Urothelium cell line (cell line): ENCODE data around the gene LDLRAD3.

Experiments
- DNase-seq: peaks from one replicate; pipeline ENCODE4 v3.0.0; 2011; ENCODE audit warnings: low spot score, mixed read lengths
- FAIRE-seq: peaks from 2 replicates; lab custom pipeline; 2011; peaks lifted over from hg19 to GRCh38; lab: Jason Lieb, UNC

Gene LDLRAD3

GRCh38 chr11:36093548-36093947 lies 149.7 kb downstream of the LDLRAD3 start:
- FAIRE-seq (no peak), DNase-seq (no peak)

DNA sequence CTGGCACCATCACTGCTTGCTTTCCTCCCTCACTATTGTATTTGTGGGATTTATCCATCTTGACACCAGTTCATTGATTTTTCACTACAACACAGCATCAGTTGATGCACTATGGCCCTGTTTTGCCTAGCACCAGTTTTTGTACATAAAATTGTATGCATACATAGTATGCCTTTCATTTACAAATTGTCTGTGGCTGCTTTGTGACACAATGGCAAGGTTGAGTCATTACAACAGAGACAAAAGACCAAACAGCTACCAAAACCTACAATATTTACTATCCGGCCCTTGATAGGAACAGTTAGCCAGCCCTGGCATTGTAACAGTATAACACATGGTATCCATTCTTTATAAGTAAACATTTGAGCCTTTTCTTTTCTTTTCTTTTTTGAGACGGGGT lies 150.3 kb downstream of the LDLRAD3 start:
- DNase-seq (no peak), FAIRE-seq (no peak)

DNA sequence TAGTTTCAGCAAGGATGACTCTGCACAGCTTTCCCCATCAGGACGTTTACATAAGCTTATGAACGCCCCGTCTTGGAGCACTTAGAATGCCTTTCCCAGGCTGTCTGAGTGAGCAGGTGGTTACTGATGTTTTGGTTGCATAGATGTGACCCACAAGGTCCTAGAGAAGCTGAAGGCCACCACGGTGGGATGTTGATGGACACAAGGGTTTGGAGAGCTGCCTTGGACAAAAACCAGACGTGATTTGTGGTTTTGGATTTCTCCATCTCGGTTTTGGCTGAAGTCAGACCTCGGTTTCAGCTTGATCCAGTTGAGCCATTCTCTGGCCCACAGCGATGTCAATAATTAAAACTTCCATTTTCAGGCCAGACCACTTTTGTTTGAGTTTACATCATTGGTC lies 151.9 kb downstream of the LDLRAD3 start:
- FAIRE-seq = no peak
- no peak for DNase-seq

- DNase-seq (no peak), FAIRE-seq (no peak)
These were observed 153.4 kb downstream of the LDLRAD3 start for GRCh38 chr11:36097219-36097650.

GRCh38 chr11:36098087-36098486 lies 154.2 kb downstream of the LDLRAD3 start:
- FAIRE-seq = no peak
- no peak for DNase-seq

GRCh38 chr11:36098853-36099375 lies 155.1 kb downstream of the LDLRAD3 start:
- no peak for FAIRE-seq

DNA sequence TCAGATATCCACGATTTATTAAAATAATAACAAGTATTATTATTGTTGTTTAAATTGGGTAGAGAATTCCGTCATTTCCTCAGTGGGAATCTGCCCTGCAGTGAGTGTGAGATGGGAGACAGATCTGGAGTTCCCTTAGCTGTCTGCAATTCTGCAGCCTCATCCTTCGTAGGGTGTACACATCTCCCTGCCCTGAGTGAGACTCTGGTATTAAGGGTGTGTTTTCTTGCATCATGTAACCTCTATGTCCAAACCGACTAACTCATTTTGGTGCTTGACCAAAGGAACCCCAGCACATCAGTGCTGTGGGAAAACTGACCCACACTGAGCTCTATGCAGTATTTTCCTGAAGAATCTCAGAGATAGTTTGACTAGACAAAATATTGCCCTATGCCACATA lies 157.6 kb downstream of the LDLRAD3 start:
- FAIRE-seq (no peak), DNase-seq (no peak)

More at GRCh38 chr11:36098853-36099375, 155.1 kb downstream of the LDLRAD3 start:
- DNase-seq = no peak

GRCh38 chr11:36102868-36103267 lies 159.0 kb downstream of the LDLRAD3 start:
- FAIRE-seq (no peak), DNase-seq (no peak)

GRCh38 chr11:36103933-36104530 lies 160.2 kb downstream of the LDLRAD3 start:
- no peak for FAIRE-seq
- DNase-seq = no peak

DNA sequence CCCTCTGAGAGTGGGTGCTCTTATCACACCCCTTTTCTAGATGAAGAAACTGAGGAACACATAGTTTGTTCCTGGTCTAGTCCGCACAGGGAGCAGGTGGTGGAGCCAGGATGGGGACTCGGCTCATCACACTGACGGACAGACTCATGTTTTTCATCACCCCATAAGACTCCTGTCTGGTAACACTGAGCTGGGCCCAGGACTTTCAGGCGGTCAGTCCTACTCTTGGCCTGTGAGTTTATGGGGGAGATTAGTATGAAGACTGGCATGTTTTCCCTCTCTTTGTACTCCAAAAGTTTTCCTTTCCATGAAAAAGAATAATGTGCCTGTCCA lies 160.8 kb downstream of the LDLRAD3 start:
- DNase-seq (no peak), FAIRE-seq (no peak)

DNA sequence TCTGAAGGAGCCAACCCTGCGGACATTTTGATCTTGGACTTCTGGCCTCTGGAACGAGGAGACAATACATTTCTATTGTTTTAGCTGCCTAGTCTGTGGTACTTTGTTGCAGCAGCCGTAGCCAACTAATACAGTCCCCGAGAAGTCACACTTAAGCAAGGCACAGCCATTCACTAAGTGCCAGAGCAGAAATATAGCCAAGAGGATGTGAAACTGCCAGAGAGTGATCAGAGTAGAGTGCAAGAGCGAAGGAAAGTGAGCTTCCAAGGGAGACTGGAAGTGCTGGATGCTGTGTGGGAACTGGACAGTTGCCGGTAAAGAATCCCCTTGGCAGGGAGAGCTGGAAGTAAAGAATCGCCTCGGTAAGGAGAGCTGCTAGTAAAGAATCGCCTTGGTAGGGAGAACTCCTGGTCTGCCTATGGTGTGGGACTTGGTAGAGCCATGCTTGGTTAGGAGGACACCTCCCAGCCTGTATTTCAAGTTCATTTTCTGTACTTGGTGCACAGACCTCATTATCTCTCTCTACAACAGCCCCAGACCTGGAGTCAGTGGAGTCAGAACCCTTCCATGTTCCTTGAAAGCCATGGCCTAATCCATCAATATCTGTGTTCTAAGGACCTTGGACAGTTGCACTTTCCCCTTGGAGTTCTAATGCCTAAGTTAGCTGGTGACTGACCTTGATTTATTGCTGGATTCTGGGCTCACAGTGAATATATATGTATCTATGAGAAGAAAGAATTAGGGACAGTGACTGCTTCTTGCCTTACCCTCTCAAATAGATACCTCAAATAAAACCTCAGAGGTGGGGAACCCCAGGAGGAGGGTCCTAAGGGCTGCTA lies 162.1 kb downstream of the LDLRAD3 start:
- FAIRE-seq = no peak

GRCh38 chr11:36107547-36107946 lies 163.7 kb downstream of the LDLRAD3 start:
- DNase-seq = no peak
- no peak for FAIRE-seq

More for the DNA sequence above, 162.1 kb downstream of the LDLRAD3 start:
- no peak for DNase-seq

GRCh38 chr11:36108881-36109589 lies 165.2 kb downstream of the LDLRAD3 start:
- FAIRE-seq (no peak), DNase-seq (no peak)

- DNase-seq (no peak), FAIRE-seq (no peak)
These were observed 165.7 kb downstream of the LDLRAD3 start for GRCh38 chr11:36109590-36109849.

DNA sequence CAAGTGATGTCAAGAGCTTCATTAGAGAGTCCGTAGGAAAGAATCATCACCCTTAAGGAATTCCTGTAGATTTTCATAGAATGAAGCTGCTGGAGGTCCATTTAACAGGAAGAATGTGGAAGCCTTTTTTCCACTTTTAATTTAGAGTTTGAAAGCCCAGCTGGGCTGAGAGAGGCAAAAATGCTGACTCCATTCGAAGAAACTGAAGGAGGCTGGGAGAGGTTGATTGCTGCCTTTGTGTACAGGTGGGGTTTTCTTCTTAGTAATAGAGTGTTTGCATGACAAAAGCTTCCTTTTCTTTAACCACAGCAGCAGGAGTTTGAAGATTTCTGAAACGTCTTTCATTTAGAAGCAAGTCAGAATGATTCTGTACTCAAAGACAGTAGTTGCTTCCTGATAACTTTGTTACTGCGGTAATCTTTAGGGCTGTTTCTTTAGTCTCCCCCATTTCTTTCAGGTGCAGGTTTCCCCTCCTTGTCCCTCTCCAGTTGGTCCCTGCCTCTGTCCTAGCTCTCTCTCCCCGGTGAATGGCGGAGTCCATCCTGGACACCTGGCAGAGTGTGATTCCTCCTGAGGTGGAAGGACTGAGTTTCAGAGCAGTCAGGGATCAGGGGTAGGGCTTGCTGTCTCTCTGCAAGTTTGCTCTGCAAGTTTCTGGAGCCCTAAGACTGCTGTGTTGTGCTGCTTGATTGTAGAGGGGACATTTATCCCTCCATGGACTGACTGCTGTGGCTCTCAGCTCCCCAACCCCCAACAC lies 166.2 kb downstream of the LDLRAD3 start:
- no peak for FAIRE-seq
- no peak for DNase-seq

- no peak for DNase-seq
- FAIRE-seq = no peak
These were observed 167.0 kb downstream of the LDLRAD3 start for GRCh38 chr11:36110668-36111410.

GRCh38 chr11:36114095-36114494 lies 170.2 kb downstream of the LDLRAD3 start:
- FAIRE-seq (no peak), DNase-seq (no peak)

DNA sequence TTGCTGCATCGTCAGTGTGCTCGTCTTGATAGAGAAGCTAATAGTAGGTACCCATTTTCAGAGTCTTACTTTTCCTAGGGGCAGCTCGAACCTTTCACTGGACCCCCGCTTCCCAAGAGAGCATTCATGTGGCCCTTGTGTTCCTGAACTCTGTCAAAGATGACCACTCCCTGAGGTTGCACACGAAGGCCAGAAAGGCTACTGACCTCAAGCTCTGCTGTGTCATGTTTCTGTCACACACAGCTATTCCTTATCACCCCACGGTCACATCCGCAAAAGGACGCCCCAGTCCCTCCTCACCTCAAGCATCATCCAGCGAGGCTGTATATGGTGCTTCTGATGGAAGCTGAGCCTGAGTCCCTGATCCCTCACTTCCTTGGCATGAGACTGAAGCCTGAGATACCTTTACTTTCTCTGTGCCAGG lies 171.5 kb downstream of the LDLRAD3 start:
- DNase-seq (no peak), FAIRE-seq (no peak)

DNA sequence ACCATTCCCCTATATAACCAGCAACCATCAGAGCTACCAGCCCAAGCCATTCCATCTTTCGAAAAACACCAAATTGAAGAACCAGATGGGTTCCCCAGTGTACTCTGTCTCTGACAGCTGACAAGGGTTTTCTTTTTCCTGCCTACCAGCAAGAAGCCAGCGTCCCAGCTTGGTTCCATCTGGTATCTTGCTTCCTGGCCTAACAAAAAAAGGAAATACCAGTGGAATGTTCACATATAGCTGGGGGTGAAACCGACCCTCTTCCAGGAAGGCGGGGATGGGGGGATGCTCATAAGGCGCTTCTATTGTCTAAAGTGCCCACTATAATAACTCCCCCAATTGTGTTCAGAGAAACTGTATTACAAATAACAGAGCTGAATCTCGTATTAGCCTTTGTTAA lies 172.3 kb downstream of the LDLRAD3 start:
- FAIRE-seq (no peak), DNase-seq (no peak)

GRCh38 chr11:36118084-36118483 lies 174.2 kb downstream of the LDLRAD3 start:
- DNase-seq (no peak), FAIRE-seq (no peak)
